Keratinocyte (primary cell): ENCODE data around the gene MVB12B. TPM values are rescaled to one million over a fixed set of nuclear protein-coding genes. Genes with fewer than 3 reads are reported as not detected.

Source experiments
- DNase-seq: peaks from one replicate; pipeline ENCODE4 v3.0.0-alpha.2; 2011; ENCODE audit warnings: low read depth, missing footprints, low spot score
- FAIRE-seq: peaks from 2 replicates; lab custom pipeline; 2011; peaks lifted over from hg19 to GRCh38; lab: Jason Lieb, UNC
- H2AFZ ChIP-seq: 2 replicates; pipeline ENCODE4 v1.6.0; 2012; ENCODE audit warnings: low read length, control low read depth, inconsistent platforms; ENCODE audit not compliant: control insufficient read depth
- H3K27ac ChIP-seq: 2 replicates; pipeline ENCODE4 v1.5.1; 2011; ENCODE audit warnings: low read length; ENCODE audit not compliant: control insufficient read depth, insufficient read depth
- H3K27me3 ChIP-seq: 3 replicates; pipeline ENCODE4 v1.6.0; 2011; ENCODE audit warnings: low read length; ENCODE audit not compliant: control insufficient read depth, insufficient read depth; ENCODE audit errors: extremely low read depth
- H3K36me3 ChIP-seq, 2 experiments: 2 replicates in 1 of 2; 3 replicates in 1 of 2; pipeline ENCODE4 v1.5.1; 2011; ENCODE audit warnings: low read length in 2 of 2, mild to moderate bottlenecking in 1 of 2; ENCODE audit not compliant: control insufficient read depth in 2 of 2, insufficient read depth in 2 of 2; ENCODE audit errors: extremely low read depth in 1 of 2
- H3K4me1 ChIP-seq: 3 replicates; pipeline ENCODE4 v1.5.1; 2011; ENCODE audit warnings: low read length; ENCODE audit not compliant: control insufficient read depth, insufficient read depth; ENCODE audit errors: extremely low read depth
- H3K4me2 ChIP-seq: 3 replicates; pipeline ENCODE4 v1.6.0; 2011; ENCODE audit warnings: low read depth, low read length; ENCODE audit not compliant: control insufficient read depth, insufficient read depth; ENCODE audit errors: extremely low read depth
- H3K4me3 ChIP-seq, 3 experiments: fragments of 200-600 bp in 1 of 3; sonication (generic) in 1 of 3; 2 replicates in 2 of 3; 3 replicates in 1 of 3; pipeline ENCODE4 v1.5.1; 2011 to 2016; ENCODE audit warnings: low read length in 3 of 3, mild to moderate bottlenecking in 3 of 3, control low read depth in 2 of 3, inconsistent platforms in 1 of 3, low read depth in 1 of 3, mixed read lengths in 1 of 3, mixed run types in 1 of 3, moderate library complexity in 1 of 3; ENCODE audit not compliant: control insufficient read depth in 2 of 3, insufficient read depth in 2 of 3; ENCODE audit errors: extremely low read depth in 1 of 3
- H3K79me2 ChIP-seq: 2 replicates; pipeline ENCODE4 v1.6.0; 2012; ENCODE audit warnings: low read length; ENCODE audit not compliant: control insufficient read depth, insufficient read depth
- H3K9ac ChIP-seq: 3 replicates; pipeline ENCODE4 v1.6.0; 2011; ENCODE audit warnings: low read length; ENCODE audit not compliant: control insufficient read depth, insufficient read depth; ENCODE audit errors: extremely low read depth
- H3K9me1 ChIP-seq: 3 replicates; pipeline ENCODE4 v1.6.0; 2011; ENCODE audit warnings: low read length; ENCODE audit not compliant: control insufficient read depth, insufficient read depth; ENCODE audit errors: extremely low read depth
- H3K9me3 ChIP-seq: 2 replicates; pipeline ENCODE4 v1.5.1; 2012; ENCODE audit warnings: low read depth, low read length; ENCODE audit not compliant: control insufficient read depth
- H4K20me1 ChIP-seq: 3 replicates; pipeline ENCODE4 v1.6.0; 2011; ENCODE audit warnings: low read length; ENCODE audit not compliant: control insufficient read depth, insufficient read depth; ENCODE audit errors: extremely low read depth
- EZH2 ChIP-seq: IDR thresholded peaks from one replicate; pipeline ENCODE4 v1.6.1; 2012; ENCODE audit warnings: inconsistent platforms, mild to moderate bottlenecking, low read length, moderate library complexity
- dilution Hi-C: fragments of 300-500 bp; cut with MboI; formaldehyde crosslinking; loops from one replicate; pipeline ENCODE4 v1.7.0; 2020; ENCODE audit warnings: low sequenced_read_pairs; ENCODE audit not compliant: extremely low pct_ligation_motif_present
- polyA plus RNA-seq, 5 experiments: library from polyadenylated mRNA; depleted of rRNA in 3 of 5; stranded (reverse) in 3 of 5; stranded (forward) in 1 of 5; unstranded in 1 of 5; fragments of >200 nt; gene quantifications; 1 replicate in 1 of 5; 2 replicates in 3 of 5; 3 replicates in 1 of 5; pipeline versions ENCODE4 v1.2.1 to v1.2.3, GENCODE V29; 2011 to 2012; ENCODE audit warnings: missing spikeins in 2 of 5, low read depth in 1 of 5, low replicate concordance in 1 of 5
- TF ChIP-seq, protein P1 (sequence below), 3 experiments: IDR thresholded peaks in 1 of 3; conservative IDR thresholded peaks in 1 of 3; optimal IDR thresholded peaks in 1 of 3; 2 replicates in 2 of 3; 3 replicates in 1 of 3; pipeline versions ENCODE3 to v1.5.1; 2011; ENCODE audit warnings: low read length in 3 of 3, mild to moderate bottlenecking in 3 of 3, moderate library complexity in 2 of 3, control low read depth in 1 of 3, inconsistent platforms in 1 of 3; ENCODE audit not compliant: insufficient read depth in 2 of 3; ENCODE audit errors: extremely low read depth in 1 of 3

MVB12B gene
- polyA plus RNA-seq, 1 donor (not counting 4 experiments of a cell fraction or from before 2014, with no cell fraction given): 1.2 TPM

DNA sequence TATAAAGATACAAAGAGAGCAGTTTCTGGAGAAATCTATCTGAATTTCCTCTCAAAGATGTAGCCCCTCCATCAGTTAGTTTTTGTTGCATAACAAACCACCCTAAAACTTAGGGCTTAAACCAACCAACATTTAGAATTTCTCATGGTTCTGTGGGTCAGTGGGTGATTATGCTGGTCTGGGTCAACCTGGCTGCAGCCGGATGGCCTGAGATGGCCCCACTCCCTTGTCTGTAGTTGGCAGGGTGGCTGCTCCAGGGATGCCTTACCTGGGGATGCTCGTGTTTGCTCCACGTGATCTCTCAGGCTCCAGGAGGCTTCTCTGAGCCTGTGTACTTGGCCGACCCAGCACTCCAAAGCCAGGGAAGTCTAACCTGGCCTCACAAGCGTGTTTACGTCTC is 139.3 kb downstream of the MVB12B start:
- Histone ChIP-seq H3K9me1 (no peaks in the 10 kb centered on the region), H2AFZ (no peak overlapping the region), H4K20me1 (no peaks in the 10 kb centered on the region), H3K4me2 (no peak overlapping the region), H3K4me1 (no peaks in the 10 kb centered on the region), H3K9ac (no peak overlapping the region), H3K9me3 (no peaks in the 10 kb centered on the region), H3K27me3 (no peaks in the 10 kb centered on the region), H3K27ac (no peak overlapping the region), H3K4me3 (no peak overlapping the region), H3K79me2 (no peaks in the 10 kb centered on the region), H3K36me3 (no peaks in the 10 kb centered on the region)
- FAIRE-seq: no peak
- dilution Hi-C loops: no loop called here
- DNase-seq: no peak
- TF ChIP-seq, protein P1, sequence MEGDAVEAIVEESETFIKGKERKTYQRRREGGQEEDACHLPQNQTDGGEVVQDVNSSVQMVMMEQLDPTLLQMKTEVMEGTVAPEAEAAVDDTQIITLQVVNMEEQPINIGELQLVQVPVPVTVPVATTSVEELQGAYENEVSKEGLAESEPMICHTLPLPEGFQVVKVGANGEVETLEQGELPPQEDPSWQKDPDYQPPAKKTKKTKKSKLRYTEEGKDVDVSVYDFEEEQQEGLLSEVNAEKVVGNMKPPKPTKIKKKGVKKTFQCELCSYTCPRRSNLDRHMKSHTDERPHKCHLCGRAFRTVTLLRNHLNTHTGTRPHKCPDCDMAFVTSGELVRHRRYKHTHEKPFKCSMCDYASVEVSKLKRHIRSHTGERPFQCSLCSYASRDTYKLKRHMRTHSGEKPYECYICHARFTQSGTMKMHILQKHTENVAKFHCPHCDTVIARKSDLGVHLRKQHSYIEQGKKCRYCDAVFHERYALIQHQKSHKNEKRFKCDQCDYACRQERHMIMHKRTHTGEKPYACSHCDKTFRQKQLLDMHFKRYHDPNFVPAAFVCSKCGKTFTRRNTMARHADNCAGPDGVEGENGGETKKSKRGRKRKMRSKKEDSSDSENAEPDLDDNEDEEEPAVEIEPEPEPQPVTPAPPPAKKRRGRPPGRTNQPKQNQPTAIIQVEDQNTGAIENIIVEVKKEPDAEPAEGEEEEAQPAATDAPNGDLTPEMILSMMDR (optimal IDR thresholded peaks at IDR 0.05 in 1 of 3, IDR thresholded peaks at IDR 0.05 in 1 of 3, conservative IDR thresholded peaks at IDR 0.05 in 1 of 3; ENCODE audit: extremely low read depth in 1 of 3, insufficient read depth in 2 of 3, low read length in 3 of 3): no peak
- no peak for TF ChIP-seq EZH2

GRCh38 chr9:126468141-126468825 is 141.7 kb downstream of the MVB12B start:
- no peaks in the 10 kb centered on the region for H3K9me1 ChIP-seq
- H3K79me2 ChIP-seq: no peaks in the 10 kb centered on the region
- H3K4me3 ChIP-seq: no peak overlapping the region
- no peak overlapping the region for H2AFZ ChIP-seq
- H3K4me2 ChIP-seq: no peak overlapping the region
- dilution Hi-C loops: no loop called here
- H4K20me1 ChIP-seq: no peaks in the 10 kb centered on the region
- H3K27me3 ChIP-seq: no peaks in the 10 kb centered on the region
- FAIRE-seq (no peak), DNase-seq (no peak)
- H3K36me3 ChIP-seq: no peaks in the 10 kb centered on the region
- TF ChIP-seq EZH2: no peak
- TF ChIP-seq, protein P1 (optimal IDR thresholded peaks at IDR 0.05 in 1 of 3, IDR thresholded peaks at IDR 0.05 in 1 of 3, conservative IDR thresholded peaks at IDR 0.05 in 1 of 3; ENCODE audit: extremely low read depth in 1 of 3, insufficient read depth in 2 of 3, low read length in 3 of 3): no peak
- no peak overlapping the region for H3K27ac ChIP-seq
- H3K9me3 ChIP-seq: no peaks in the 10 kb centered on the region
- no peaks in the 10 kb centered on the region for H3K4me1 ChIP-seq
- no peak overlapping the region for H3K9ac ChIP-seq
